ENCODE data around the gene ALG14.

- TF ChIP-seq CTCF (IDR thresholded peaks at IDR 0.05) (no peak), POLR2A (IDR thresholded peaks at IDR 0.05) (no peak), POLR2AphosphoS5 (IDR thresholded peaks at IDR 0.05) (no peak)
Observed at GRCh38 chr1:95035536-95035935, 37.2 kb downstream of the ALG14 start.
